OCI-M1 (cell line): ENCODE results near the gene ZC4H2.
A peak's percentile ranks its signal among the peaks of the same experiment; 100 is the strongest.
"Not testable (repeated sequence)": the region's sequence is repeated elsewhere in the genome, so short reads cannot be mapped to it uniquely, and the experiment has no call there.

ENCODE experiments used
- DNase-seq: peaks from one replicate; lab custom pipeline; 2025; lab: John Stamatoyannopoulos, UW

ZC4H2 gene

GRCh38 chrX:64975989-64976672 is at the start of gene ZC4H2:
ZC4H2 (minus strand) TSS chrX:64976450; CDS start chrX:64976377, 73 bp downstream.
- peak; percentile 59 for DNase-seq

- no peak for DNase-seq
Measured at GRCh38 chrX:65017451-65017850, 41.2 kb upstream of the ZC4H2 start.

GRCh38 chrX:65014230-65014629 is 38.0 kb upstream of the ZC4H2 start:
- no peak for DNase-seq

- DNase-seq: no peak
Measured at GRCh38 chrX:65009459-65009858, 33.2 kb upstream of the ZC4H2 start.

GRCh38 chrX:65002208-65002607 is 26.0 kb upstream of the ZC4H2 start:
- not testable (repeated sequence) for DNase-seq

GRCh38 chrX:64996805-64997204 is 20.6 kb upstream of the ZC4H2 start:
- no peak for DNase-seq

- no peak for DNase-seq
Measured at GRCh38 chrX:64994131-64994798, 18.0 kb upstream of the ZC4H2 start.

- no peak for DNase-seq
Measured at GRCh38 chrX:64977830-64978229, 1.6 kb upstream of the ZC4H2 start.

GRCh38 chrX:64977051-64977450 is 801 bp upstream of the ZC4H2 start:
- no peak for DNase-seq

GRCh38 chrX:64976673-64977040 is 407 bp upstream of the ZC4H2 start:
- no peak for DNase-seq

- DNase-seq: no peak
Measured at GRCh38 chrX:64975491-64975890, 759 bp downstream of the ZC4H2 start.

GRCh38 chrX:64925480-64925879 is 50.8 kb downstream of the ZC4H2 start:
- DNase-seq: no peak

- DNase-seq: no peak
Measured at GRCh38 chrX:64908121-64908520, 68.1 kb downstream of the ZC4H2 start.

- DNase-seq: peak; percentile 42
Measured at GRCh38 chrX:64894454-64895038, 81.7 kb downstream of the ZC4H2 start.

- peak; percentile 30 for DNase-seq
Measured at GRCh38 chrX:64885850-64886249, 90.4 kb downstream of the ZC4H2 start.

- DNase-seq: not testable (repeated sequence)
Measured at GRCh38 chrX:64878709-64879108, 97.5 kb downstream of the ZC4H2 start.

GRCh38 chrX:64867217-64867616 is 109.0 kb downstream of the ZC4H2 start:
- DNase-seq: no peak
